Measurements from ENCODE around the gene ATP7B. TPM values are rescaled to one million over a fixed set of nuclear protein-coding genes. Genes with fewer than 3 reads are reported as not detected.
A peak's percentile ranks its signal among the peaks of the same experiment; 100 is the strongest.

Gene ATP7B
- total RNA-seq, 6 donors from 2014 or later = 3.5 to 27.2 (median 5.9) TPM

GRCh38 chr13:51999921-52000320, 11.3 kb downstream of the ATP7B start:
- Histone ChIP-seq H3K4me3 (no peak overlapping the region), H3K36me3 (no peaks in the 10 kb centered on the region), H3K27ac (no peak overlapping the region), H3K4me1 (peaks cover 12 to 29% (median 23%) of the 10 kb centered on the region in 4 donors), H3K9me3 (no peaks in the 10 kb centered on the region), H3K27me3 (no peaks in the 10 kb centered on the region)
- no peak for DNase-seq
- WGBS, 2 donors = 63 to 65% methylated on average over 1 of the region's 1 CpG
- no peak for ATAC-seq (ENCODE audit: low FRiP score in 2 of 2)
- TF ChIP-seq POLR2AphosphoS5 (IDR thresholded peaks at IDR 0.05) = no peak
- TF ChIP-seq EP300 (IDR thresholded peaks at IDR 0.05) = no peak
- TF ChIP-seq, protein P1, sequence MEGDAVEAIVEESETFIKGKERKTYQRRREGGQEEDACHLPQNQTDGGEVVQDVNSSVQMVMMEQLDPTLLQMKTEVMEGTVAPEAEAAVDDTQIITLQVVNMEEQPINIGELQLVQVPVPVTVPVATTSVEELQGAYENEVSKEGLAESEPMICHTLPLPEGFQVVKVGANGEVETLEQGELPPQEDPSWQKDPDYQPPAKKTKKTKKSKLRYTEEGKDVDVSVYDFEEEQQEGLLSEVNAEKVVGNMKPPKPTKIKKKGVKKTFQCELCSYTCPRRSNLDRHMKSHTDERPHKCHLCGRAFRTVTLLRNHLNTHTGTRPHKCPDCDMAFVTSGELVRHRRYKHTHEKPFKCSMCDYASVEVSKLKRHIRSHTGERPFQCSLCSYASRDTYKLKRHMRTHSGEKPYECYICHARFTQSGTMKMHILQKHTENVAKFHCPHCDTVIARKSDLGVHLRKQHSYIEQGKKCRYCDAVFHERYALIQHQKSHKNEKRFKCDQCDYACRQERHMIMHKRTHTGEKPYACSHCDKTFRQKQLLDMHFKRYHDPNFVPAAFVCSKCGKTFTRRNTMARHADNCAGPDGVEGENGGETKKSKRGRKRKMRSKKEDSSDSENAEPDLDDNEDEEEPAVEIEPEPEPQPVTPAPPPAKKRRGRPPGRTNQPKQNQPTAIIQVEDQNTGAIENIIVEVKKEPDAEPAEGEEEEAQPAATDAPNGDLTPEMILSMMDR (IDR thresholded peaks at IDR 0.05) = no peak
- TF ChIP-seq POLR2A (IDR thresholded peaks at IDR 0.05) = no peak

- Histone ChIP-seq H3K27me3 (no peaks in the 10 kb centered on the region), H3K4me3 (peak overlapping the region in 1 of 4 donors; percentile 6), H3K4me1 (peaks cover 12 to 33% (median 23%) of the 10 kb centered on the region in 4 donors), H3K9me3 (no peaks in the 10 kb centered on the region), H3K27ac (no peak overlapping the region), H3K36me3 (no peaks in the 10 kb centered on the region)
- TF ChIP-seq, protein P1 (IDR thresholded peaks at IDR 0.05) = no peak
- no peak for TF ChIP-seq EP300 (IDR thresholded peaks at IDR 0.05)
- TF ChIP-seq POLR2A (IDR thresholded peaks at IDR 0.05) = no peak
- TF ChIP-seq POLR2AphosphoS5 (IDR thresholded peaks at IDR 0.05) = no peak
- 44 to 64% methylated on average over 13 of the region's 13 CpGs for WGBS, 2 donors
- peak; percentile 16 to 44 for ATAC-seq (ENCODE audit: low FRiP score in 2 of 2)
- peak; percentile 39 to 52 for DNase-seq
Observed at GRCh38 chr13:51999510-51999911, 11.7 kb downstream of the ATP7B start.

- TF ChIP-seq EP300 (IDR thresholded peaks at IDR 0.05) (no peak), POLR2AphosphoS5 (IDR thresholded peaks at IDR 0.05) (no peak), POLR2A (IDR thresholded peaks at IDR 0.05) (no peak)
- TF ChIP-seq, protein P1 (IDR thresholded peaks at IDR 0.05) = no peak
- no peaks in the 10 kb centered on the region for H3K9me3 ChIP-seq
- H3K4me1 ChIP-seq = peaks cover 12 to 33% (median 23%) of the 10 kb centered on the region in 4 donors
- no peak for ATAC-seq (ENCODE audit: low FRiP score in 2 of 2)
- H3K4me3 ChIP-seq = no peak overlapping the region
- no peak overlapping the region for H3K27ac ChIP-seq
- no peaks in the 10 kb centered on the region for H3K36me3 ChIP-seq
- no peaks in the 10 kb centered on the region for H3K27me3 ChIP-seq
- 59 to 60% methylated on average over 5 to 6 of the region's 6 CpGs for WGBS, 2 donors
- no peak for DNase-seq
Observed at GRCh38 chr13:51998723-51999509, 12.3 kb downstream of the ATP7B start.

DNA sequence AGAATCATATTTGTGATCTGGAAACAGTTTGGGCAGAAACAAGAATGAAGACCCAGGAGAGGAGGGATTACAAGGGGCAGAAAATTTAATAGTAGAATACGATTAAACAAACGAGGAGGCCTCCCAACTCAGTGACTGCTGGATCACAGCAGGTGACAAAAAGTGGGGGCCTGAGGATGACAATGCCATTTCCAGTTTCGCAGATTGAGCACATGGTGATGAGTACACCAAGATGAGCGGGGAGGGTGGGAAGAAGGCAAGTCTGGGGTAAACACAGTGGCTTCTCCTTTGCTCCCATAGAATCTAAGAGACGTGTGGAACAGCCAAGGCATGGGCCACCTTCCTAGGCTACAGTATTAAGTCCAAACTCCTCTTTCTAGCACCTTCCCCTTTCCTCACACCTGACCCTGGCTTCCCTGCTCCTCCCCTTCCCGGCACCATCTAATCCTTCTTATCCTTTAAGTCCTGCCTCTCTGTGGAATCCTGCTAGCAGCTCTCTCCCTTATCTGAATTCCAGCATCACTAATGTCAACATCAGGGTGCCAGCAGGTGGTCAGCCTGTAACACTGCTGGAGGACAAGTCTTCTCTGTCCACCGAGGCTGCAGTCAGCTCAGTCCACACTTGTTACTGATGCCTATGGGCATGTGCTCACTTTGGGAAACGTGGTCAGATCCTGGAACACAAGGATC, 13.5 kb downstream of the ATP7B start:
- H3K9me3 ChIP-seq = no peaks in the 10 kb centered on the region
- no peaks in the 10 kb centered on the region for H3K27me3 ChIP-seq
- no peak overlapping the region for H3K4me3 ChIP-seq
- no peaks in the 10 kb centered on the region for H3K36me3 ChIP-seq
- WGBS, 2 donors = 74 to 81% methylated on average over 8 of the region's 8 CpGs
- ATAC-seq (ENCODE audit: low FRiP score in 2 of 2) (no peak), DNase-seq (no peak)
- TF ChIP-seq POLR2AphosphoS5 (IDR thresholded peaks at IDR 0.05) (no peak), POLR2A (IDR thresholded peaks at IDR 0.05) (no peak), EP300 (IDR thresholded peaks at IDR 0.05) (no peak)
- TF ChIP-seq, protein P1 (IDR thresholded peaks at IDR 0.05) = no peak
- H3K27ac ChIP-seq = no peak overlapping the region
- peaks cover 12 to 33% (median 23%) of the 10 kb centered on the region in 4 donors for H3K4me1 ChIP-seq
